ENCODE data around the gene GLT8D1.

GRCh38 chr3:52705438-52705687 is 228 bp downstream of the GLT8D1 start:
- TF ChIP-seq POLR2A (IDR thresholded peaks at IDR 0.05; ENCODE audit: low read depth, low read length) (no peak), POLR2AphosphoS5 (IDR thresholded peaks at IDR 0.05; ENCODE audit: low read depth, low read length) (no peak), TAF1 (IDR thresholded peaks at IDR 0.05; ENCODE audit: borderline replicate concordance, low read depth, low read length) (no peak)
